Fibroblast of pulmonary artery (primary cell): Measurements from ENCODE around the gene NDUFS2.

Source experiments
- DNase-seq: peaks from one replicate; pipeline ENCODE4 v3.0.0-alpha.2; 2010; ENCODE audit warnings: low read depth
- H3K4me3 ChIP-seq: replicated peaks from 2 replicates; pipeline ENCODE4 v1.5.1; 2011; ENCODE audit warnings: low read depth, mild to moderate bottlenecking, control low read depth, low read length, moderate library complexity
- TF ChIP-seq, protein P1 (sequence below): IDR thresholded peaks from 2 replicates; pipeline ENCODE4 v1.5.1; 2011; ENCODE audit warnings: mild to moderate bottlenecking, control low read depth, low read length, inconsistent platforms; ENCODE audit errors: missing control alignments

The NDUFS2 gene

DNA sequence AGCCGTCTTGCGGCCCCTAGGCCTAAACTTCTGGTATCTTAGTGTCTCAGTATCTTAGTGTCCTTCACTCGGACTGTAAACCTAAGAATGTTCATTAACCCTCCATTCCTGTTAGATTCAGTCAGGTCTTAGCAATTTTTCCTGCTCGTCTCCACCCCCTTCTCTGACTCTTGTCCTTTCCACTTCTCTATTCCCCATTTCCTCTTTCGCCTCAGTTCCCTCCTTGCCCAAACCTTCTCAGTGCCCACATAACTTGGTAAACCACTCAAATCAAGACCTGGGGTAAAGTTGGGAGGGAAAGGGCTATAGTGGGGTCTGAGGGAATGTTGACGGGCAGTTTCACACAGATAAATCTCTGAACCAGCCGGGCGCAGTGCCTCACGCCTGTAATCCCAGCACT is 12.2 kb downstream of the NDUFS2 start:
- TF ChIP-seq, protein P1, sequence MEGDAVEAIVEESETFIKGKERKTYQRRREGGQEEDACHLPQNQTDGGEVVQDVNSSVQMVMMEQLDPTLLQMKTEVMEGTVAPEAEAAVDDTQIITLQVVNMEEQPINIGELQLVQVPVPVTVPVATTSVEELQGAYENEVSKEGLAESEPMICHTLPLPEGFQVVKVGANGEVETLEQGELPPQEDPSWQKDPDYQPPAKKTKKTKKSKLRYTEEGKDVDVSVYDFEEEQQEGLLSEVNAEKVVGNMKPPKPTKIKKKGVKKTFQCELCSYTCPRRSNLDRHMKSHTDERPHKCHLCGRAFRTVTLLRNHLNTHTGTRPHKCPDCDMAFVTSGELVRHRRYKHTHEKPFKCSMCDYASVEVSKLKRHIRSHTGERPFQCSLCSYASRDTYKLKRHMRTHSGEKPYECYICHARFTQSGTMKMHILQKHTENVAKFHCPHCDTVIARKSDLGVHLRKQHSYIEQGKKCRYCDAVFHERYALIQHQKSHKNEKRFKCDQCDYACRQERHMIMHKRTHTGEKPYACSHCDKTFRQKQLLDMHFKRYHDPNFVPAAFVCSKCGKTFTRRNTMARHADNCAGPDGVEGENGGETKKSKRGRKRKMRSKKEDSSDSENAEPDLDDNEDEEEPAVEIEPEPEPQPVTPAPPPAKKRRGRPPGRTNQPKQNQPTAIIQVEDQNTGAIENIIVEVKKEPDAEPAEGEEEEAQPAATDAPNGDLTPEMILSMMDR, result no peak
- no peak for DNase-seq
- no peak overlapping the region for H3K4me3 ChIP-seq

DNA sequence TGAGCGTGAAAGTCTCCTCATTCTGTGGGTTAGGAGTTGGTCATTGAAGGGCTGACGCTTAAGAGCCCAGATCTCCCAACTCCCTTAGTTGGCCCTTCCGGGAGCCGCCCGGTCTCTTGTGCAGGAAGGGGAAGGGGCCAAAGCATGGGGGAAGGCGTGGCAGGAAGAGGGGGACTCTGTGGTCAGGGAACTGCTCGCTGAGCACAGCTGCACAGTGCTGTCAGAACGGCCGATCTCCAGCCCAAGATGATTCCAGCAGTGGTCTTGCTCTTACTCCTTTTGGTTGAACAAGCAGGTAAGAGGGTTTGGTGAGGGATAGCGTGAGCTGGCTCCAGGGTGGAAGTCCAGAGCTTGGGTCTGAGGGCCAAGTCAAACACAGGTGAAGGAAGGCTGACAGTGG is 12.9 kb downstream of the NDUFS2 start, which contains the start of gene FCER1G:
Gene FCER1G (plus strand): TSS at position 220 of the 400 bp plus-strand sequence. CDS start 27 bp downstream, at position 247.
- TF ChIP-seq, protein P1, result no peak
- no peak within 1 kb of the TSS for H3K4me3 ChIP-seq
- no peak for DNase-seq

DNA sequence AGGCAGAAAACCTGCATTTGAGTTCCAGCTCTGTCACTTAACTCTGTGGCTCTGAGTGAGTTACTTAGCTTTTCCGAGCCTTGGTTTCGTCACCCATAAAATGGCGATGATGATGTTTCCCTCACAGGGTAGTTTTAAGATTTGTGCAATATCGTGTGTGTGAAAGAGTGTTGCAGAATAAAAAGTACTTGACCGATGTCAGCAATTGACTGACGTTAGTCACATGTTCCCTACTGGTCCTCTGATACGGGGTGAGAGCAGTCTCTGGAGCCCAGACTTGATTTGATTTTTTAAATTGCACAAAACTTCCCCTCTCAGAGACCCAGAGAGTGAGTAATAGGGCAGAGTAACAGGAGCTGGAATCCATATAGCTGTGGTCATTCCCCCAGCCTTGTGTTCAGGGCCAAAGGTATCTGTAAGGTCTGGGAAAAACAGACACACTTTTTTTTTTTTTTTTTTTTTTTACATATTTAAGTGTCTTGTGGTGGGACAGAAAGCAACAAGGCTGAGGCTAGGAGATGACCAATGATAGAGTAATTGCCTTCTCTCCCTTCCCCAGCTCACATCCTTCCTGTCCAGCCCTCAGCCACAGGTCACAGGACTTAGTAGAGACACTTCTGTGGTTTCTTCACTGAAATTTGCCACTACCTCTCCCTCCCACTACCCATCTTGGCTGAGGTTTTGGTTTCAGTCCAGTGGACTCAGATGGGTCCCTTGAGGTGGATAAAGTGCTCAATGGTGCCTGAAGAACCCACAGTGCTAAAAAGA is 15.0 kb downstream of the NDUFS2 start:
- TF ChIP-seq, protein P1, result no peak
- no peak overlapping the region for H3K4me3 ChIP-seq
- peak; percentile 83 for DNase-seq

DNA sequence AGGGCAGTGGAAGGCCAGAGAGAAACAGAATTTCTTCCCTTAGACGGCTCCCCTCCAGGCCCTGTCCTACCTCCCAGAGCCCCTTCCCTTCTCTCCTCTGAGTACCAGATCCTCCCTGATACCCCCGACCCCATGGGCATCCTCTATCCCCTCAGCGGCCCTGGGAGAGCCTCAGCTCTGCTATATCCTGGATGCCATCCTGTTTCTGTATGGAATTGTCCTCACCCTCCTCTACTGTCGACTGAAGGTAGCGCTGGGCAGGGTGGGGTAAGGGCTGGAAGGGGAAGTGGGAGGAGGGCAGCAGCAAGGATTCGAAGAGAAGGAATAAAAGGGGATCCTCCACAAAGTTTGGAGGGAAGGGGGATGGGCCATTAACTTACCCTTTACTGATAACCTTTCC is 15.7 kb downstream of the NDUFS2 start:
- DNase-seq, result no peak
- H3K4me3 ChIP-seq, result no peak overlapping the region
- TF ChIP-seq, protein P1, result no peak

DNA sequence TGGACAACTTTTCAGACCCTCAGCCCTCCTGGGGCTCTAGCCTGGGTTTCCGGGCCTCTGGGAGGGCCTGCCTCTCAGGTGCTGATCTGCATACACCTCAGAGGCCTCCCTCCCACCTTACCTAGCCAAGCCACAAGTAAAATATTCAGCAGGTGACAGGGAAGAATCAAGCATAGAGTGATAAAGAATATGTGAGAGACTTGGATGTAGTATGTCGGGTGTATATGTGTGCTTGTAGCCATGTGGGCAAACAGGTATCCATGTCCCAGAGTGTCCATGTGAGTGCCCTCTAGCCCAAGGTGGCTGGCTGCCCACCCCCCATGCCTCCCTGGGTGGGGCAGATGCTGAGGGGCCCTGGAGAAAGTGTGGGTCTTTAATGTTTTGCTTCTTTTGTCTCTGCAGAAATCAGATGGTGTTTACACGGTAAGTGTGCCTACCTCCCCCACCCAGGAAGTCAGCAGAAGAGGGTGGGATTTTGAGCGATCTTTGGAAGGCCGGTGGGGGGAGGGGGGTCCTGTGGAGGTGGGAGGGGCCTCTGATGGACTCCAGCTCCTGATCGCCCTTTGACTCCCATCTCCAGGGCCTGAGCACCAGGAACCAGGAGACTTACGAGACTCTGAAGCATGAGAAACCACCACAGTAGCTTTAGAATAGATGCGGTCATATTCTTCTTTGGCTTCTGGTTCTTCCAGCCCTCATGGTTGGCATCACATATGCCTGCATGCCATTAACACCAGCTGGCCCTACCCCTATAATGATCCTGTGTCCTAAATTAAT is 16.3 kb downstream of the NDUFS2 start:
- no peak for DNase-seq
- no peak overlapping the region for H3K4me3 ChIP-seq
- TF ChIP-seq, protein P1, result no peak

DNA sequence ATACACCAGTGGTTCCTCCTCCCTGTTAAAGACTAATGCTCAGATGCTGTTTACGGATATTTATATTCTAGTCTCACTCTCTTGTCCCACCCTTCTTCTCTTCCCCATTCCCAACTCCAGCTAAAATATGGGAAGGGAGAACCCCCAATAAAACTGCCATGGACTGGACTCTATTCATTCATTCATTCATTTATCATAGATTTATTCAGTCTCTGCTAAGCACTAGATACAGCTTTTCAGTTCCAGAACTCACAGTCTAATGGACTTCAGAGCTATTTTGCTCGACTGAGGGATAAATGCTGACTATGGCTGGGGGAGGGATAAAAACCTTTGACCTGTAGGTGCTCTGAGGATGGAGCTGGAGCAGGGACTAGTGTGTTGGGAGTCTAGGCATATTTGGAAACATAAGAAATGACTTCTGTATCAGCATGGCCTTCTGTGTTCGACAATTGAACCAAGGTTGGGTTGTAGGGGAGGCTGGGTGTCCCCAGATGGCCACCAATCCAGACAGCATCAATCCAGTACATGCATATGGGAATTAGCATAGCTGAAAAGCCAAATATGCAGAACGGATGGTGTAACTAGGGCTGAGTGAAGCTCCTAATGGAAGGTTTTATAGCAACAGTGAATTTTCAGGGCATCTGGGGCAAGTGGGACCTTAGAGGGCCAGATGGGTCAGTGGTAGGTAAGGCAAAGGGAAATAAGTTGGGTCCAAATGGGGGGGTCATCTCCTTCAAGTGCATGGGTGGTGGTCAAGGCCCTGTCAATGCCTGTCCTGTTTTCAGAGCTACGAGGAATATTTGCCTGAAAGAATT is 17.1 kb downstream of the NDUFS2 start:
- TF ChIP-seq, protein P1, result no peak
- DNase-seq, result no peak
- no peak overlapping the region for H3K4me3 ChIP-seq
